ENCODE data around the gene TMEM80. TPM values are rescaled to one million over a fixed set of nuclear protein-coding genes. Genes with fewer than 3 reads are reported as not detected.

TMEM80 gene
- total and polyA plus RNA-seq, 2 of the 4 experiments (the other 2 are of a cell fraction): 5.6 to 21.7 TPM

DNA sequence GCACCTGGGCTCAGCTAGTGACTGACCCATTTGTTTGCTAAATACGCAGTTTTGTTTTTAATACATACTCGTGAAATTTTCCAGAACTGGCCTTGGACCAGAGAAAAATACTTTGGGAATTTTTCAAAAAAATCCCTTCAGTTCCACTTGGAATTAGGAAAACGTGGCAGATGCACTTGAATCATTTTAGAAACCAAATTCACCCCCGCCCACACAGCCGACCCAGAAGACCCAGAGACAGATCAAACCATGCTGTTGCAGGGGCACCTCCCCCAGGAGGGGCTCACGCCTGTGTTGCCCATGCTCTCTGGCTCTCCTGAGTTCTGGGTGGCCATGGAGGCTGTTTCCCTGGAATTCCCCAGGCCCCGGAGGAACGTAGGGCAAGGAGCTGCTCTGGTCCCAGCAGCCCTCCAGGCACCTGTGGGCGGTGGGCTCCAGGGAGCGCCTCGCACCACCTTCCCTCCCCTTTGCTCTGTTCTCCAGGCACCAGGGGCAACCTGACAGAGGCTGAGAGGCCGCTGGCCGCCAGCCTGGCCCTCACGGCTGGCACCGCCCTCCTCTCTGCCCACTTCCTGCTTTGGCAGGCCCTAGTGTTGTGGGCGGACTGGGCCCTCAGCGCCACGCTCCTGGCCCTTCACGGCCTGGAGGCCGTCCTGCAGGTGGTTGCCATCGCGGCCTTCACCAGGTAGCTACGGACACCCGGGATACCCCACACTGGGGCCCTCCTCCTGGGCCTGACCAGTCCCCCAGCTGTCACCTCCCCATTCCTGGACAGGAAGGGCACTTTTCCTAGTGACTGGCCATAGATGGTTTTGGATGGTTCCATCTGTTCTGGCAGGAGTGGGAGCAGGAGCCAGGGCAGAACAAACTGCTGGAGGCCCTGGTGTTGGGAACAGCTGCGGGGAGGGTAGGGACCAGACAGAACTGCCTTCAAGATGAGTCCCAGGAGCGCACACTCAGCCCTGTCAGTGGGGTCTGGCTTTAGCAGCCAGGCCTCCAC is 7.1 kb downstream of the TMEM80 start:
- in situ Hi-C loops (cut with MboI; ENCODE audit: low sequenced_read_pairs): no loop called here
- TF ChIP-seq, protein P1, sequence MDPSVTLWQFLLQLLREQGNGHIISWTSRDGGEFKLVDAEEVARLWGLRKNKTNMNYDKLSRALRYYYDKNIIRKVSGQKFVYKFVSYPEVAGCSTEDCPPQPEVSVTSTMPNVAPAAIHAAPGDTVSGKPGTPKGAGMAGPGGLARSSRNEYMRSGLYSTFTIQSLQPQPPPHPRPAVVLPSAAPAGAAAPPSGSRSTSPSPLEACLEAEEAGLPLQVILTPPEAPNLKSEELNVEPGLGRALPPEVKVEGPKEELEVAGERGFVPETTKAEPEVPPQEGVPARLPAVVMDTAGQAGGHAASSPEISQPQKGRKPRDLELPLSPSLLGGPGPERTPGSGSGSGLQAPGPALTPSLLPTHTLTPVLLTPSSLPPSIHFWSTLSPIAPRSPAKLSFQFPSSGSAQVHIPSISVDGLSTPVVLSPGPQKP (IDR thresholded peaks at IDR 0.05; ENCODE audit: borderline replicate concordance, low read depth, low read length): no peak
- no peak for TF ChIP-seq RAD21 (IDR thresholded peaks at IDR 0.05; ENCODE audit: low read length)
- TF ChIP-seq NFE2L2 (IDR thresholded peaks at IDR 0.05; ENCODE audit: low read depth, low read length): no peak
- TF ChIP-seq FOS (IDR thresholded peaks at IDR 0.05; ENCODE audit: low read depth, low read length): no peak
- no peak for TF ChIP-seq BHLHE40 (IDR thresholded peaks at IDR 0.05; ENCODE audit: low read depth, low read length)
- TF ChIP-seq MAZ (IDR thresholded peaks at IDR 0.05; ENCODE audit: borderline replicate concordance, low read depth, low read length): no peak
- no peak for TF ChIP-seq RCOR1 (IDR thresholded peaks at IDR 0.05; ENCODE audit: insufficient replicate concordance, low read length)
- TF ChIP-seq CEBPB (IDR thresholded peaks at IDR 0.05; ENCODE audit: low read depth, low read length): no peak
- TF ChIP-seq SMC3 (IDR thresholded peaks at IDR 0.05; ENCODE audit: low read depth, low read length): no peak
- no peak for TF ChIP-seq MXI1 (IDR thresholded peaks at IDR 0.05; ENCODE audit: borderline replicate concordance, low read depth, low read length)
- TF ChIP-seq POLR2A (IDR thresholded peaks at IDR 0.05; ENCODE audit: low read depth, low read length): no peak
- dilution Hi-C loops (cut with HindIII; ENCODE audit: low sequenced_read_pairs, unreplicated experiment): no loop called here
- Histone ChIP-seq H3K27me3 (ENCODE audit: control insufficient read depth, insufficient read depth, low read length) (no peaks in the 10 kb centered on the region), H3K18ac (ENCODE audit: low read depth, low read length) (no peak overlapping the region), H2AFZ (replicated peaks; ENCODE audit: low read length, poor library complexity) (peak overlapping the region; percentile 10), H2AK9ac (replicated peaks; ENCODE audit: low read depth, low read length, poor library complexity) (peak overlapping the region; percentile 56), H2BK5ac (ENCODE audit: low read depth, low read length, poor library complexity, severe bottlenecking) (no peak overlapping the region), H3K9ac (ENCODE audit: low read depth, low read length) (no peak overlapping the region), H2BK20ac (ENCODE audit: low read depth, low read length) (no peak overlapping the region), H4K91ac (ENCODE audit: insufficient read depth, low read depth, low read length) (no peak overlapping the region), H3K23ac (ENCODE audit: low read depth, low read length) (no peak overlapping the region), H3K36me3 (ENCODE audit: control insufficient read depth, insufficient read depth, low read length) (peaks cover 21% of the 10 kb centered on the region; the same call in 1 of the 2 replicates), H2AK5ac (ENCODE audit: low read depth, low read length) (no peak overlapping the region), H4K8ac (ENCODE audit: low read depth in 2 of 2, low read length in 2 of 2) (no peak overlapping the region), H4K5ac (ENCODE audit: low read depth, low read length) (no peak overlapping the region), H2BK120ac (ENCODE audit: low read depth, low read length) (no peak overlapping the region), H2BK15ac (ENCODE audit: low read depth, low read length) (no peak overlapping the region), H3K56ac (ENCODE audit: extremely low read depth, insufficient read depth, low read length) (no peak overlapping the region), H3K4ac (ENCODE audit: low read depth, low read length) (no peak overlapping the region), H3K14ac (replicated peaks; ENCODE audit: low read depth, low read length) (no peak overlapping the region), H4K20me1 (ENCODE audit: insufficient read depth, low read length) (peaks cover 19% of the 10 kb centered on the region), H3K4me3 (ENCODE audit: insufficient read depth, low read depth, low read length) (no peak overlapping the region), H3K4me2 (ENCODE audit: low read depth, low read length) (no peak overlapping the region), H3K79me1 (ENCODE audit: low read depth in 1 of 2, low read length in 2 of 2) (peaks cover 17 to 73% of the 10 kb centered on the region in 2 experiments), H3K9me3 (ENCODE audit: control insufficient read depth, insufficient read depth, low read length) (no peaks in the 10 kb centered on the region), H3K27ac (ENCODE audit: insufficient read depth, low read length) (no peak overlapping the region), H3K4me1 (ENCODE audit: control insufficient read depth, insufficient read depth, low read length) (peaks cover 37% of the 10 kb centered on the region), H3K9me1 (ENCODE audit: insufficient read depth, low read length) (peaks cover 25% of the 10 kb centered on the region)
- intact Hi-C loops (cut with micrococcal nuclease): no loop called here
- no TSS peak for BruUV-seq (replicated peaks)
- WGBS, 2 experiments (ENCODE audit: extremely low coverage in 2 of 2, insufficient read length in 1 of 2): 89% methylated on average over 13 of the region's 26 CpGs; no CpG with 5 or more reads in 1 of the 2 experiments
- POLR2A ChIA-PET (ENCODE audit: unreplicated experiment): no interaction called here
- DNase-seq (no peak), ATAC-seq (ENCODE audit: low read depth) (no peak)
- CTCF ChIA-PET: no interaction called here
